ENCODE data around the gene ADPGK.

ADPGK gene

GRCh38 chr15:72825829-72826228 is 42.3 kb upstream of the ADPGK start:
- Histone ChIP-seq H3K9ac (ENCODE audit: low read depth, low read length, poor library complexity, severe bottlenecking) (no peak overlapping the region), H3K79me2 (ENCODE audit: insufficient read depth, low read length) (no peaks in the 10 kb centered on the region), H3K9me3 (ENCODE audit: insufficient read depth, low read depth, low read length) (no peaks in the 10 kb centered on the region), H3K4me3 (ENCODE audit: low read length, poor library complexity, severe bottlenecking) (no peak overlapping the region), H4K20me1 (ENCODE audit: insufficient read depth, low read length, poor library complexity, severe bottlenecking) (no peaks in the 10 kb centered on the region), H3K4me1 (ENCODE audit: insufficient read depth, low read length, poor library complexity, severe bottlenecking) (no peaks in the 10 kb centered on the region), H3K9me2 (replicated peaks; ENCODE audit: low read depth, low read length) (no peaks in the 10 kb centered on the region), H3K27me3 (ENCODE audit: insufficient read depth, low read length, poor library complexity, severe bottlenecking) (peaks cover 7% of the 10 kb centered on the region), H2AFZ (ENCODE audit: low read length) (no peak overlapping the region), H3K4me2 (ENCODE audit: low read depth, low read length, poor library complexity, severe bottlenecking) (no peak overlapping the region), H3K36me3 (ENCODE audit: insufficient read depth, low read length) (no peaks in the 10 kb centered on the region), H3F3A (ENCODE audit: low read depth) (no peaks in the 10 kb centered on the region)
- TF ChIP-seq, protein P1, sequence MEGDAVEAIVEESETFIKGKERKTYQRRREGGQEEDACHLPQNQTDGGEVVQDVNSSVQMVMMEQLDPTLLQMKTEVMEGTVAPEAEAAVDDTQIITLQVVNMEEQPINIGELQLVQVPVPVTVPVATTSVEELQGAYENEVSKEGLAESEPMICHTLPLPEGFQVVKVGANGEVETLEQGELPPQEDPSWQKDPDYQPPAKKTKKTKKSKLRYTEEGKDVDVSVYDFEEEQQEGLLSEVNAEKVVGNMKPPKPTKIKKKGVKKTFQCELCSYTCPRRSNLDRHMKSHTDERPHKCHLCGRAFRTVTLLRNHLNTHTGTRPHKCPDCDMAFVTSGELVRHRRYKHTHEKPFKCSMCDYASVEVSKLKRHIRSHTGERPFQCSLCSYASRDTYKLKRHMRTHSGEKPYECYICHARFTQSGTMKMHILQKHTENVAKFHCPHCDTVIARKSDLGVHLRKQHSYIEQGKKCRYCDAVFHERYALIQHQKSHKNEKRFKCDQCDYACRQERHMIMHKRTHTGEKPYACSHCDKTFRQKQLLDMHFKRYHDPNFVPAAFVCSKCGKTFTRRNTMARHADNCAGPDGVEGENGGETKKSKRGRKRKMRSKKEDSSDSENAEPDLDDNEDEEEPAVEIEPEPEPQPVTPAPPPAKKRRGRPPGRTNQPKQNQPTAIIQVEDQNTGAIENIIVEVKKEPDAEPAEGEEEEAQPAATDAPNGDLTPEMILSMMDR (conservative IDR thresholded peaks at IDR 0.05; ENCODE audit: low read length): no peak
- TF ChIP-seq EZH2phosphoT487 (IDR thresholded peaks at IDR 0.05; ENCODE audit: borderline replicate concordance): no peak

DNA sequence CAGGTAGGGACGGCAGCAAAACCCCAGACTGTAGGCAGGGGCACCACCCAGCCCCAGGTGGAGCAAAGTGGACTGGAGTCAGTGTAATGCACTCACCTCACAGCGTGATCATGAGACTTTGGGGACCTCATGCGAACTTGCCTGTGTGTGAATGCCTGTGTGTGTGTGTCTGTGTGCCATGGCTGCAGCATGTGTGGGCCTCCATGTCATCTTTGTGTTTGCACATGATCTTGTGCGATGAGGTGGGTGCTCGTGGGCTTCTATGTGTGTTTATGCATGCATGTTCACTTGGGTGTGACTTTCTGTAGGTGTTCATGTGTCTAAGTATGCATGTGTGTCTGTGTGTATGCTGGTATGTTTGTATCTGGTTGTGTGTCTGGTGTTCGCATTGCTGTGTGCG is 41.2 kb upstream of the ADPGK start:
- Histone ChIP-seq H3K36me3 (ENCODE audit: insufficient read depth, low read length) (no peaks in the 10 kb centered on the region), H3K9me2 (replicated peaks; ENCODE audit: low read depth, low read length) (no peaks in the 10 kb centered on the region), H3K9me3 (ENCODE audit: insufficient read depth, low read depth, low read length) (no peaks in the 10 kb centered on the region), H3K9ac (ENCODE audit: low read depth, low read length, poor library complexity, severe bottlenecking) (no peak overlapping the region), H3K4me2 (ENCODE audit: low read depth, low read length, poor library complexity, severe bottlenecking) (no peak overlapping the region), H4K20me1 (ENCODE audit: insufficient read depth, low read length, poor library complexity, severe bottlenecking) (no peaks in the 10 kb centered on the region), H2AFZ (ENCODE audit: low read length) (no peak overlapping the region), H3K4me3 (ENCODE audit: low read length, poor library complexity, severe bottlenecking) (no peak overlapping the region), H3K79me2 (ENCODE audit: insufficient read depth, low read length) (no peaks in the 10 kb centered on the region), H3F3A (ENCODE audit: low read depth) (no peaks in the 10 kb centered on the region), H3K27me3 (ENCODE audit: insufficient read depth, low read length, poor library complexity, severe bottlenecking) (peaks cover 7% of the 10 kb centered on the region), H3K4me1 (ENCODE audit: insufficient read depth, low read length, poor library complexity, severe bottlenecking) (no peaks in the 10 kb centered on the region)
- TF ChIP-seq, protein P1 (conservative IDR thresholded peaks at IDR 0.05; ENCODE audit: low read length): no peak
- TF ChIP-seq EZH2phosphoT487 (IDR thresholded peaks at IDR 0.05; ENCODE audit: borderline replicate concordance): no peak

- no peaks in the 10 kb centered on the region for H3K36me3 ChIP-seq (ENCODE audit: insufficient read depth, low read length)
These were observed 40.6 kb upstream of the ADPGK start for GRCh38 chr15:72824112-72824511.

More at GRCh38 chr15:72824112-72824511, 40.6 kb upstream of the ADPGK start:
- Histone ChIP-seq H3K79me2 (ENCODE audit: insufficient read depth, low read length) (no peaks in the 10 kb centered on the region), H3K9me2 (replicated peaks; ENCODE audit: low read depth, low read length) (no peaks in the 10 kb centered on the region), H3K4me2 (ENCODE audit: low read depth, low read length, poor library complexity, severe bottlenecking) (no peak overlapping the region), H2AFZ (ENCODE audit: low read length) (no peak overlapping the region), H3K27me3 (ENCODE audit: insufficient read depth, low read length, poor library complexity, severe bottlenecking) (peaks cover 7% of the 10 kb centered on the region), H3K4me3 (ENCODE audit: low read length, poor library complexity, severe bottlenecking) (no peak overlapping the region), H3F3A (ENCODE audit: low read depth) (no peaks in the 10 kb centered on the region), H3K9me3 (ENCODE audit: insufficient read depth, low read depth, low read length) (no peaks in the 10 kb centered on the region), H3K9ac (ENCODE audit: low read depth, low read length, poor library complexity, severe bottlenecking) (no peak overlapping the region), H3K4me1 (ENCODE audit: insufficient read depth, low read length, poor library complexity, severe bottlenecking) (no peaks in the 10 kb centered on the region), H4K20me1 (ENCODE audit: insufficient read depth, low read length, poor library complexity, severe bottlenecking) (no peaks in the 10 kb centered on the region)
- no peak for TF ChIP-seq EZH2phosphoT487 (IDR thresholded peaks at IDR 0.05; ENCODE audit: borderline replicate concordance)
- TF ChIP-seq, protein P1 (conservative IDR thresholded peaks at IDR 0.05; ENCODE audit: low read length): no peak

All from Loucy (cell line).